GM21360 (cell line): Measurements from ENCODE around the gene TSPO2.
"Not testable (repeated sequence)": the region's sequence is repeated elsewhere in the genome, so short reads cannot be mapped to it uniquely, and the experiment has no call there.

ENCODE experiments used
- ATAC-seq: cut with Tn5 transposase; IDR thresholded peaks from one replicate; pipeline ENCODE4 v1.9.1; 2021; ENCODE audit warnings: mild to moderate bottlenecking, moderate library complexity; ENCODE audit not compliant: unreplicated experiment

Gene TSPO2

GRCh38 chr6:41042226-41043055 is at the start of gene TSPO2:
Gene TSPO2 (plus strand): TSS chr6:41042467. CDS start chr6:41042986, 519 bp downstream.
- ATAC-seq: no peak

- ATAC-seq: no peak
Observed at GRCh38 chr6:40992746-40993145, 49.5 kb upstream of the TSPO2 start.

- no peak for ATAC-seq
Observed at GRCh38 chr6:40996591-40997233, 45.6 kb upstream of the TSPO2 start.

DNA sequence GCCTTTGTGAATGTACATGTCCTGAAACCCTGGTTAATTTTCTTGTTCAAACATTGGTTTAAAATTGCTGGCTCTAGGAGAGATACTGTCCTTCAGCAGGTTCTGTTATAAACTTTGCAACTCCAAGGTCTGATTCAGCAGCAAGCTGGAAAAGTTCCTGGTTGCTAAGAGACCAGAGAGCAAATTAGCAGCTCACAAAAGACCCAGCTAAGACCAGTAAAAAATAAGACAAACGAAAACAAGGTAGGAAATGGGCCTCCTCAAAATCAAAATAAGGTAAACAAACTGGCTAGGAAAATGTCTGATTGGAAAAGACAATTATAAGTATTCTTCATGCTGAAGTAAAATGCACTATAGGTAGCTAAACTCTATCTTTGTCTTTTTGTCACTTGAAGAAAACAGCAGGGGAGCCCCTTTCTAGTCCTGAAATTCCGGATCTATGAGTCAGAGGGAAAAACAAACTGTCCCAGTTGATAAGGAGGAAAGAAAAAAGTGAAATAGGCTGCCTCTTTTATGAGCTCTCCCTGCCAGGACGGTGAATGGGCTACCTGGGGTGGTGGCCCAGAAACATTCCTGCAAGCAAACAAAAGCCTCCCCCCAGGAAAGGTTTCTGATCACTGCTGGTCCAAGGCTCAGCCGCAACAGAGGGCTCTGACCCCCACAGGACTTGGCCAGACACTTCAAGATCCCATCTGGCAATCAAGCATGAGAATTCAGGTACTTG is 44.9 kb upstream of the TSPO2 start:
- no peak for ATAC-seq

- no peak for ATAC-seq
Observed at GRCh38 chr6:40998661-40999060, 43.6 kb upstream of the TSPO2 start.

- ATAC-seq: no peak
Observed at GRCh38 chr6:40999569-40999968, 42.7 kb upstream of the TSPO2 start.

GRCh38 chr6:41000248-41000647 is 42.0 kb upstream of the TSPO2 start:
- no peak for ATAC-seq

GRCh38 chr6:41002168-41002567 is 40.1 kb upstream of the TSPO2 start:
- ATAC-seq: no peak

DNA sequence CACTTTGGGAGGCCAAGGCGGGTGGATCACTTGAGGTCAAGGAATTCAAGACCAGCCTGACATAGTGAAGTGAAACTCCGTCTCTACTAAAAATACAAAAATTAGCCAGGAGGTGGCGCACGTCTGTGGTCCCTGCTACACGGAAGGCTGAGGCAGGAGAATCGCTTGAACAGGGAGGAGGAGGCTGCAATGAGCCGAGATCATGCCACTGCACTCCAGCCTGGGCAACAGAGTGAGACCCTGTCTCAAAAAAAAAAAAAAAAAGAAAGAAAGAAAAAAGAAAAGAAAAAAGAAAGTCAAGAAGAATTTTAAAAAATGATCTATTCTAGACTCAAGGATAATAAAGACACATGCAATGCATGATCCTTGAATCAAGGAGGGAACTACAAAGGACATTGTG is 36.0 kb upstream of the TSPO2 start:
- not testable (repeated sequence) for ATAC-seq

GRCh38 chr6:41006980-41007379 is 35.3 kb upstream of the TSPO2 start:
- not testable (repeated sequence) for ATAC-seq

DNA sequence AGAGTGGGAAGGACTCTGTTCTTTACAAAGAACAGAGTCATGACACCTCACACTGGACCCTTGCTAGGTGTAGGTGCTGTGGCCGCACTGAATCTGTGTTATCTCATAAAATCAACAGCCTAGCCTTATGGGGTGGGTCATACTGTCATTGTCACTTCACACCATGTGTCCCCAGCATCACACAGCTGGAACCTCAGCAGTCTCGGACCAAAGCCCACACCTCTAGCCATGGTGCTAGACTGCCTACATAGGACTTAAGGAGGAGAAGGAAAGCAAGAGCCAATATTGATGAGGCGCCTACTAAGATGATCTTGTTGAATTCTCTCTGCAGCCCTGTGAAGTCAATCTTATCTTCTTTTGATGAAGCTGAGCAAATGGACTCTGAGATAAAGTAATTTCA is 34.3 kb upstream of the TSPO2 start:
- no peak for ATAC-seq

DNA sequence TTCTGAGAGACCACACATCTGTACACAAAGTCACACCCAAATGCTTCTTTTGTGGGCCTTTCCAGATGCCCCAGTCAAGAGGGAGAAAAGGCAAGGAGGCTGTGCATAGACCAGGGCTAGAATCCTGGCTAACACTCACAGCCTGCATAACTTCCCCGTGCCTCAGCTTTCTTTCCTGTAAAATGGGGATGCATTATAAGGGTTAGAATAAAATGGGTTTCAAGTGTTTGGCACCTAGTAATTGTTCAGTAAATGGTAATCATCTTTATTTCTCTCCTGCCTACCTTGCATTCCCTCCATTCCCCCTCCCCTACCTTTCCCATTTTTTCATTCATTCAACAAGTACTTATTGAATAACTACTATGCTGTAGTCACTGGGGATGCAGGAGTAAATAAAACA is 32.6 kb upstream of the TSPO2 start:
- ATAC-seq: no peak

GRCh38 chr6:41011673-41012072 is 30.6 kb upstream of the TSPO2 start:
- no peak for ATAC-seq

DNA sequence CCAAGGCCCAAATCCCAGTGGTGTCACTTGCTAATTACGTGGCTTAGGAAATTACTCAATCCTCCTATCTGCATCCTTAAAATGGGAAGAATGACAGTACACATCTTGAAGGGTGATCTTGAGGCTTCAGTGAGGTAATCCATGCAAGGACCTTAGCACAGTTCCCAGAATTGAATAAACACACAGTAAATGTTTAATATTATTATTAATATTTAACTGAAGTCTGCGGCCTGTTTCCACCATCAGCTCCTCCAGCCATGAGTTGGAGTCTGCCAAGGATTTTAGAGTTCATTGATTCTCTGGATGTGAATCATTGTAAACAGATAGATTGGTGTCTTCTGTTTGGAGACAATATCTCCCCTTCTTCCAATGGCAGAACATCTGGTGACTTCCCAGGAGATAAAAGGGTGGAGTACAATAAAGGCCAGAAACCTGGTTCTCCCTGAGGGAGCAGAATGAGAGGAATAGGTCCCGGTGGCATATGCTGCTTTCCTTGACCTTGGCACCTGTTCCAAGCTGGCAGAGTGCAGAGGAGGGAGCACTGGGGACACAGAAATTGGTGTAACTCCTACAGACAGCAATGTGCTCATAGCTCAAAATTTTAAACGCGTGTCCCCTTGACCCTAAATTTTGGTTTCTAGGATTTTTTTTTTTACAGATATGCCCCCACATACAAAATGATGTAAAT is 28.7 kb upstream of the TSPO2 start:
- ATAC-seq: no peak

DNA sequence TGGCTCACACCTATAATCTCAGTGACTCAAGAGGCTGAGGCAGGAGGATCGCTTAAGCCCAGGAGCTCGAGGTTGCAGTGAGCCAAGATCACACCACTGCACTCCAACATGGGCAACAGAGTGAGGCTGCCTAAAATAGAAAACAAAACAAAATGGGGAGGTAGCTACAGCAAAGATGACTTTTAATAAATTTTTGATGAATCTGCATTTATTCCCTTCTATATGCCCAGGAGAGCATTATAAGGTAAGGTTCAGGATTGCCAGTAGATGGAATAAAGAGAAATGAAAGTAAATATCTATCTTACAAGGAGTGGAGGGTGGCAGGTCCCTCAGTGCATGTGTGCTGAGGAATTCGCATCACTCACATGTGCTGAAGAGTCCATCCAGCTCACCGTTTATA is 27.5 kb upstream of the TSPO2 start:
- no peak for ATAC-seq

DNA sequence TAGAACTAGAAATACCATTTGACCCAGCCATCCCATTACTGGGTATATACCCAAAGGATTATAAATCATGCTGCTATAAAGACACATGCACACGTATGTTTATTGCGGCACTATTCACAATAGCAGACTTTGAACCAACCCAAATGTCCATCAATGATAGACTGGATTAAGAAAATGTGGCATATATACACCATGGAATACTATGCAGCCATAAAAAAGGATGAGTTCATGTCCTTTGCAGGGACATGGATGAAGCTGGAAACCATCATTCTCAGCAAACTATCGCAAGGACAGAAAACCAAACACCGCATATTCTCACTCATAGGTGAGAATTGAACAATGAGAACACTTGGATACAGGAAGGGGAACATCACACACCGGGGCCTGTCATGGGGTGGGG is 26.4 kb upstream of the TSPO2 start:
- not testable (repeated sequence) for ATAC-seq

- ATAC-seq: no peak
Observed at GRCh38 chr6:41017663-41018062, 24.6 kb upstream of the TSPO2 start.

GRCh38 chr6:41021832-41022231 is 20.4 kb upstream of the TSPO2 start:
- ATAC-seq: no peak

- ATAC-seq: no peak
Observed at GRCh38 chr6:41022294-41022693, 20.0 kb upstream of the TSPO2 start.

DNA sequence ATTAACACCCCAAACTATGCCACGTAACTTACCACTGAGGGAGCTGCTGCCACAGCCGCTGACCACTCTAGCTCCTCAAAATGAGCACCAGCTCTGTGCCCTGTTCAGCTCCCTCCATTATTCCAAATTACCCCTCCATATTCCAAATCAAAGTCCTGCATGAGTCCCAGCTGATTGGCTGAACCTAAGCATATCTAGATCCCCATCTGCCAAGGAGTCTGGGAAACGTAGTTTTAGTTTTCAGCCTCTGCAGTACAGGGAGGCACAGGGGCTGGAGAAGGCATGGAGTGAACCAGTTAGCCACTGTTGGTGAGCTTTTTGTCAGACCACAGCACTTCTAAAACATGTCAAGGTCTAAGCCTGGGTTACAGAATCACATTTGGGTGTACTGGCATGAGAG is 19.2 kb upstream of the TSPO2 start:
- no peak for ATAC-seq

DNA sequence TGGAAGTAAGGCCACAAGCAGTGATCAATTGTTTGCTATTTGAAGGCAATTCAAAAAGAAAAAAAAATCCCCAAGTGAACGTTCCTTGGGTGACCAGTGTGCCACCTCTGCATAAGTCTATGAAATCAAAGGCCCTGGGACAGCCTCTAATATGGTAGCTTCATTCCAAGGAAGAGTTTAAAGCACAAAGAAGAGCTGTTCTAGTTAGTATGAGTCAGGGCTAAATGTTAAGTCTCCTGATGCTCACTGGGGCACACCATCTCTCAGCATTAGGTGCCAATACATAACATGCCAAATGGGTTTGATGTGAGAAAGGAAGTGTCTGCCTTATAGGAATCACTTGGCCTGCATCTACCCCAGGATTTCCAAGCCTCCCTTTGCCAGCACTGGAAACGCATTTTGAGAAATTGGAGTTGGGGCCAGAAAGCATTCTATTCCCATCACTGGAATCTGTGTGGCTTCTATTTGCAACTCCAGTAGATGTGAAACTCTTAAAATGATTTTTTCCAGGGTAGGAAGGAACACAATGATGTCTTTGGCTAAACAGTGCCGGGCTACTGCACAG is 16.2 kb upstream of the TSPO2 start:
- no peak for ATAC-seq
